HepG2 (cell line): ENCODE measurements around the gene SLC23A3. TPM values are rescaled to one million over a fixed set of nuclear protein-coding genes. Genes with fewer than 3 reads are reported as not detected.

Source experiments
- CBX5 ChIP-seq: sonication (generic); formaldehyde crosslinking; IDR thresholded peaks from 2 replicates; pipeline ENCODE4 v1.4.0; 2020; ENCODE audit warnings: missing genetic modification reagents, borderline replicate concordance
- CCDC6 ChIP-seq: sonication (generic); formaldehyde crosslinking; IDR thresholded peaks from 2 replicates; pipeline ENCODE4 v1.8.1; 2022; ENCODE audit warnings: mild to moderate bottlenecking, missing genetic modification reagents, moderate library complexity
- GATAD1 ChIP-seq: IDR thresholded peaks from 2 replicates; pipeline ENCODE4 v1.6.1; 2016; ENCODE audit warnings: missing genetic modification reagents, missing compliant biosample characterization
- MIXL1 ChIP-seq: IDR thresholded peaks from 2 replicates; pipeline ENCODE4 v1.6.1; 2016
- MTF2 ChIP-seq: sonication (generic); formaldehyde crosslinking; IDR thresholded peaks from 2 replicates; pipeline ENCODE4 v1.5.0; 2020; ENCODE audit warnings: missing genetic modification reagents, borderline replicate concordance
- MYNN ChIP-seq: sonication (generic); formaldehyde crosslinking; IDR thresholded peaks from 2 replicates; pipeline ENCODE4 v1.4.0; 2020; ENCODE audit warnings: mild to moderate bottlenecking, low read depth, missing genetic modification reagents
- SP140L ChIP-seq: sonication (generic); formaldehyde crosslinking; IDR thresholded peaks from 2 replicates; pipeline ENCODE4 v1.4.0; 2020; ENCODE audit warnings: missing genetic modification reagents, borderline replicate concordance
- STAT5B ChIP-seq: sonication (generic); formaldehyde crosslinking; IDR thresholded peaks from 2 replicates; pipeline ENCODE4 v1.4.0; 2020; ENCODE audit warnings: missing genetic modification reagents
- TFDP1 ChIP-seq: IDR thresholded peaks from 2 replicates; pipeline ENCODE4 v1.6.1; 2016; ENCODE audit warnings: missing compliant biosample characterization, missing genetic modification reagents, borderline replicate concordance
- THAP9 ChIP-seq: sonication (generic); formaldehyde crosslinking; IDR thresholded peaks from 2 replicates; pipeline ENCODE4; 2020; ENCODE audit warnings: missing genetic modification reagents, mild to moderate bottlenecking, borderline replicate concordance
- ZFP37 ChIP-seq: sonication (generic); formaldehyde crosslinking; IDR thresholded peaks from 2 replicates; pipeline ENCODE4 v1.4.0; 2020; ENCODE audit warnings: missing genetic modification reagents, borderline replicate concordance
- ZNF282 ChIP-seq: fragments of 450-650 bp; IDR thresholded peaks from 2 replicates; pipeline ENCODE4 v1.6.1; 2018; ENCODE audit not compliant: partially characterized antibody
- ZNF343 ChIP-seq: sonication (generic); formaldehyde crosslinking; IDR thresholded peaks from 2 replicates; pipeline ENCODE4 v1.4.0; 2020; ENCODE audit warnings: mild to moderate bottlenecking, missing genetic modification reagents
- ZNF431 ChIP-seq: sonication (generic); formaldehyde crosslinking; IDR thresholded peaks from 2 replicates; pipeline ENCODE4 v1.9.0; 2022; ENCODE audit warnings: missing genetic modification reagents, low read depth, mild to moderate bottlenecking, borderline replicate concordance
- ZNF44 ChIP-seq: sonication (generic); formaldehyde crosslinking; IDR thresholded peaks from 2 replicates; pipeline ENCODE4 v1.5.1; 2020; ENCODE audit warnings: mild to moderate bottlenecking, missing genetic modification reagents
- ZNF569 ChIP-seq: sonication (generic); formaldehyde crosslinking; IDR thresholded peaks from 2 replicates; pipeline ENCODE4 v1.5.0; 2020; ENCODE audit warnings: mild to moderate bottlenecking, missing genetic modification reagents, moderate library complexity, borderline replicate concordance
- ZNF747 ChIP-seq: sonication (generic); formaldehyde crosslinking; IDR thresholded peaks from 2 replicates; pipeline ENCODE4 v1.8.1; 2023; ENCODE audit warnings: missing genetic modification reagents, mild to moderate bottlenecking, borderline replicate concordance
- ZNF816 ChIP-seq: sonication (generic); formaldehyde crosslinking; IDR thresholded peaks from 2 replicates; pipeline ENCODE4 v1.8.0; 2022; ENCODE audit warnings: missing genetic modification reagents, mild to moderate bottlenecking, borderline replicate concordance
- ZNF841 ChIP-seq: sonication (generic); formaldehyde crosslinking; IDR thresholded peaks from 2 replicates; pipeline ENCODE4 v1.8.1; 2023; ENCODE audit warnings: missing genetic modification reagents, borderline replicate concordance
- ZSCAN20 ChIP-seq: sonication (generic); formaldehyde crosslinking; IDR thresholded peaks from 2 replicates; pipeline ENCODE4 v1.4.0; 2020; ENCODE audit warnings: missing genetic modification reagents, mild to moderate bottlenecking, borderline replicate concordance
- ZSCAN9 ChIP-seq: IDR thresholded peaks from 2 replicates; pipeline ENCODE4 v1.6.1; 2016; ENCODE audit warnings: borderline replicate concordance
- polyA plus RNA-seq, 8 experiments: library from polyadenylated mRNA; depleted of rRNA in 3 of 8; stranded (reverse) in 7 of 8; unstranded in 1 of 8; fragments of >200 nt; fragmentation: Illumina TruSeq in 4 of 8; extraction: Trizol in 4 of 8; gene quantifications; 2 replicates each; pipeline versions ENCODE4 v1.2.1 to v1.2.3, GENCODE V29; 2011 to 2016; ENCODE audit warnings: low read depth in 4 of 8, missing spikeins in 1 of 8, mixed read lengths in 1 of 8; ENCODE audit not compliant: insufficient read depth in 1 of 8
- total RNA-seq, 5 experiments: library from RNA; depleted of rRNA; stranded (reverse); fragments of >200 nt; fragmentation: Illumina TruSeq; extraction: Trizol; gene quantifications; 2 replicates each; pipeline ENCODE4 v1.2.3, GENCODE V29; 2016; ENCODE audit warnings: low read depth in 1 of 5
- TF ChIP-seq, protein P1 (sequence below): sonication (generic); formaldehyde crosslinking; IDR thresholded peaks from 2 replicates; pipeline ENCODE4 v1.5.1; 2020; ENCODE audit warnings: missing genetic modification reagents, mild to moderate bottlenecking, borderline replicate concordance

Gene SLC23A3
- total and polyA plus RNA-seq, 2 of the 13 experiments (the other 11 are each of a cell fraction or from before 2014, with no cell fraction given): 0.38 to 0.78 TPM

- TF ChIP-seq THAP9 (peak; percentile 66), MYNN (CRISPR knock-in tag) (no peak), ZFP37 (CRISPR knock-in tag) (no peak; the same call in 1 of the 2 replicates), ZNF44 (CRISPR knock-in tag) (no peak), ZNF282 (no peak), ZNF747 (CRISPR knock-in tag) (peak; percentile 80), ZNF343 (peak; percentile 87), MTF2 (CRISPR knock-in tag) (no peak), ZNF841 (CRISPR knock-in tag) (no peak), ZSCAN9 (CRISPR knock-in tag) (peak; percentile 16), CCDC6 (CRISPR knock-in tag) (peak; percentile 80; the same call in 1 of the 2 replicates), SP140L (CRISPR knock-in tag) (no peak), CBX5 (CRISPR knock-in tag) (peak; percentile 41; the same call in 1 of the 2 replicates), ZSCAN20 (CRISPR knock-in tag) (no peak; the same call in 1 of the 2 replicates), ZNF816 (no peak; the same call in 1 of the 2 replicates), ZNF431 (CRISPR knock-in tag) (peak; percentile 37), GATAD1 (peak; percentile 90), TFDP1 (CRISPR knock-in tag) (0 out of 2 replicates have a peak, but pooled peaks have one; percentile 26), MIXL1 (no peak), STAT5B (CRISPR knock-in tag) (no peak), ZNF569 (CRISPR knock-in tag) (peak; percentile 95)
- TF ChIP-seq, protein P1, sequence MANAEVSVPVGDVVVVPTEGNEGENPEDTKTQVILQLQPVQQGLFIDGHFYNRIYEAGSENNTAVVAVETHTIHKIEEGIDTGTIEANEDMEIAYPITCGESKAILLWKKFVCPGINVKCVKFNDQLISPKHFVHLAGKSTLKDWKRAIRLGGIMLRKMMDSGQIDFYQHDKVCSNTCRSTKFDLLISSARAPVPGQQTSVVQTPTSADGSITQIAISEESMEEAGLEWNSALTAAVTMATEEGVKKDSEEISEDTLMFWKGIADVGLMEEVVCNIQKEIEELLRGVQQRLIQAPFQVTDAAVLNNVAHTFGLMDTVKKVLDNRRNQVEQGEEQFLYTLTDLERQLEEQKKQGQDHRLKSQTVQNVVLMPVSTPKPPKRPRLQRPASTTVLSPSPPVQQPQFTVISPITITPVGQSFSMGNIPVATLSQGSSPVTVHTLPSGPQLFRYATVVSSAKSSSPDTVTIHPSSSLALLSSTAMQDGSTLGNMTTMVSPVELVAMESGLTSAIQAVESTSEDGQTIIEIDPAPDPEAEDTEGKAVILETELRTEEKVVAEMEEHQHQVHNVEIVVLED (CRISPR knock-in tag): peak; percentile 62; the same call in 1 of the 2 replicates
Observed at GRCh38 chr2:219177552-219178376, 7.9 kb upstream of the SLC23A3 start, which contains the start of gene RETREG2 (continued).
